K562 (cell line): ENCODE data around the gene SLC6A9. TPM values are rescaled to one million over a fixed set of nuclear protein-coding genes. Genes with fewer than 3 reads are reported as not detected.

ENCODE experiments used
- ATAC-seq: fragments of 200-7000 bp; cut with Tn5 transposase; 3 replicates; pipeline ENCODE4 v1.9.1; 2020; ENCODE audit warnings: moderate library complexity
- BruUV-seq: library from RNA; stranded (reverse); fragments of 400-500 nt; replicated peaks from 2 replicates; lab custom pipeline; 2021; lab: Mats Ljungman, UMichigan
- CTCF ChIA-PET: fragments of 300-600 bp; formaldehyde crosslinking; extraction: SDS; loops from one replicate; lab custom pipeline; 2021; ENCODE audit warnings: low intra/inter-chr PET ratio; lab: Yijun Ruan, JAX
- POLR2A ChIA-PET: fragments of 300-600, 350-650 bp; sonication (Branson Sonifier 250); formaldehyde crosslinking; extraction: SDS; loops from one replicate; lab custom pipeline; 2021; ENCODE audit warnings: antibody characterized with exemption, inconsistent platforms; lab: Yijun Ruan, JAX
- DNase-seq, 4 experiments: peaks; one replicate each; pipeline versions ENCODE4 v3.0.0 to v3.0.0-alpha.2; 2011 to 2018; ENCODE audit warnings: low spot score in 3 of 4, mixed read lengths in 3 of 4; ENCODE audit errors: extremely low read depth in 1 of 4
- FAIRE-seq: peaks from 2 replicates; lab custom pipeline; 2011; peaks lifted over from hg19 to GRCh38; lab: Jason Lieb, UNC
- H2AFZ ChIP-seq: 2 replicates; pipeline ENCODE4 v1.6.0; 2011; ENCODE audit warnings: low read depth, low read length, control low read depth, inconsistent platforms
- H3K27ac ChIP-seq: fragments of 200-600 bp; 3 replicates; pipeline ENCODE4 v1.8.0; 2011; ENCODE audit warnings: low read depth, mild to moderate bottlenecking, control low read depth, inconsistent platforms, low read length, moderate library complexity, mixed read lengths; ENCODE audit errors: extremely low read depth
- H3K27me3 ChIP-seq, 2 experiments: fragments of 300-600 bp in 1 of 2; 2 replicates in 1 of 2; 3 replicates in 1 of 2; pipeline versions ENCODE4 v1.6.0 to v1.8.0; 2011; ENCODE audit warnings: inconsistent platforms in 2 of 2, low read length in 2 of 2, mild to moderate bottlenecking in 1 of 2, mixed read lengths in 1 of 2, moderate library complexity in 1 of 2; ENCODE audit not compliant: control insufficient read depth in 2 of 2, insufficient read depth in 2 of 2
- H3K36me3 ChIP-seq: fragments of 300-600 bp; 3 replicates; pipeline ENCODE4 v1.8.0; 2011; ENCODE audit warnings: mild to moderate bottlenecking, low read length, inconsistent platforms; ENCODE audit not compliant: control insufficient read depth, insufficient read depth
- H3K4me1 ChIP-seq, 2 experiments: fragments of 200-600 bp in 1 of 2; replicated peaks in 1 of 2; 2 replicates in 1 of 2; 3 replicates in 1 of 2; pipeline versions ENCODE4 v1.5.1 to v1.8.0; 2011; ENCODE audit warnings: inconsistent platforms in 2 of 2, low read length in 2 of 2, mild to moderate bottlenecking in 1 of 2, mixed read lengths in 1 of 2, moderate library complexity in 1 of 2; ENCODE audit not compliant: control insufficient read depth in 2 of 2, insufficient read depth in 2 of 2
- H3K4me2 ChIP-seq: 2 replicates; pipeline ENCODE4 v1.6.1; 2011; ENCODE audit warnings: low read length, control low read depth, inconsistent platforms, mixed read lengths; ENCODE audit not compliant: insufficient read depth
- H3K4me3 ChIP-seq: fragments of 200-600 bp; sonication (generic), shearing (Covaris generic); 2 replicates; pipeline ENCODE4 v1.5.1; 2016; ENCODE audit warnings: control low read depth, inconsistent platforms
- H3K79me2 ChIP-seq: fragments of 200-600 bp; 3 replicates; pipeline ENCODE4 v1.8.0; 2011; ENCODE audit warnings: low read length, inconsistent platforms; ENCODE audit not compliant: control insufficient read depth, insufficient read depth
- H3K9ac ChIP-seq, 2 experiments: 2 replicates each; pipeline versions ENCODE4 v1.6.0 to v1.6.1; 2011; ENCODE audit warnings: low read depth in 2 of 2, low read length in 2 of 2, control low read depth in 1 of 2, inconsistent platforms in 1 of 2, mild to moderate bottlenecking in 1 of 2, mixed read lengths in 1 of 2; ENCODE audit not compliant: insufficient read depth in 1 of 2
- H3K9me1 ChIP-seq: one replicate; pipeline ENCODE4 v1.6.0; 2011; ENCODE audit warnings: inconsistent platforms, mild to moderate bottlenecking, low read length, moderate library complexity; ENCODE audit not compliant: control insufficient read depth, insufficient read depth
- H3K9me3 ChIP-seq: replicated peaks from 2 replicates; pipeline ENCODE4 v1.5.1; 2011; ENCODE audit warnings: low read depth, low read length, inconsistent platforms; ENCODE audit not compliant: control insufficient read depth, insufficient read depth
- H4K20me1 ChIP-seq: replicated peaks from 2 replicates; pipeline ENCODE4 v1.6.1; 2011; ENCODE audit warnings: low read length, inconsistent platforms, mixed read lengths; ENCODE audit not compliant: control insufficient read depth, insufficient read depth
- FOXM1 ChIP-seq, 2 experiments: fragments of 450-650 bp in 1 of 2; sonication (generic) in 1 of 2; formaldehyde crosslinking in 1 of 2; IDR thresholded peaks; 2 replicates each; pipeline versions ENCODE4 v1.6.1 to v1.9.0; 2017 to 2022; ENCODE audit warnings: low read depth in 2 of 2, mild to moderate bottlenecking in 2 of 2, missing genetic modification reagents in 1 of 2, moderate library complexity in 1 of 2
- PCBP1 ChIP-seq: fragments of 200-400 bp; formaldehyde crosslinking; IDR thresholded peaks from 2 replicates; pipeline ENCODE4 v1.6.1; 2018; ENCODE audit warnings: mild to moderate bottlenecking, low read depth, low read length; ENCODE audit not compliant: poor library complexity, severe bottlenecking
- POLR2B ChIP-seq: fragments of 450-650 bp; IDR thresholded peaks from 2 replicates; pipeline ENCODE4 v1.6.1; 2018; ENCODE audit warnings: low read depth; ENCODE audit not compliant: partially characterized antibody
- RBFOX2 ChIP-seq: fragments of 200-400 bp; formaldehyde crosslinking; IDR thresholded peaks from 2 replicates; pipeline ENCODE4 v1.6.1; 2017; ENCODE audit warnings: low read depth, mild to moderate bottlenecking, low read length, moderate library complexity
- SAFB ChIP-seq: fragments of 200-400 bp; formaldehyde crosslinking; IDR thresholded peaks from 2 replicates; pipeline ENCODE4 v1.6.1; 2017; ENCODE audit warnings: low read depth, low read length, borderline replicate concordance
- THRAP3 ChIP-seq: fragments of 450-650 bp; IDR thresholded peaks from 2 replicates; pipeline ENCODE4 v1.6.1; 2016; ENCODE audit warnings: mild to moderate bottlenecking, inconsistent platforms, borderline replicate concordance
- ZFP91 ChIP-seq: sonication (generic); formaldehyde crosslinking; IDR thresholded peaks from 2 replicates; pipeline ENCODE4 v1.8.0; 2022; ENCODE audit warnings: mild to moderate bottlenecking, missing genetic modification reagents
- WGBS: fragments of 100-300 bp; shearing (Covaris generic); methylation state at CpG from one replicate; pipeline ENCODE4 v1.1.6; 2016; ENCODE audit warnings: low coverage, mixed read lengths; ENCODE audit not compliant: insufficient coverage; ENCODE audit errors: missing lambda C conversion rate; 5-methylcytosine and 5-hydroxymethylcytosine counted together
- in situ Hi-C: fragments of 300-500 bp; cut with MboI; formaldehyde crosslinking; loops from 4 replicates; pipeline ENCODE4 v1.15.0; 2018; ENCODE audit warnings: inconsistent platforms, mixed read lengths
- intact Hi-C: fragments of 100-400 bp; cut with micrococcal nuclease; formaldehyde crosslinking; loops from 2 replicates; pipeline ENCODE4 v1.14.2; 2022
- polyA plus RNA-seq, 8 experiments: library from polyadenylated mRNA; depleted of rRNA in 4 of 8; stranded (reverse) in 5 of 8; unstranded in 3 of 8; fragments of >200 nt; fragmentation: Nextera tagmentation in 2 of 8; fragmentation: Illumina TruSeq in 1 of 8; extraction: Ambion mirVana in 2 of 8; extraction: Trizol in 1 of 8; gene quantifications; 2 replicates each; pipeline versions ENCODE4 v1.2.1 to v1.2.3, GENCODE V29; 2011 to 2014; ENCODE audit warnings: inconsistent platforms in 1 of 8, missing spikeins in 1 of 8
- total RNA-seq, 7 experiments: library from RNA; depleted of rRNA in 6 of 7; stranded (reverse); fragments of >200 nt in 6 of 7; fragmentation: Illumina TruSeq in 2 of 7; extraction: Trizol in 2 of 7; gene quantifications; 2 replicates each; pipeline versions ENCODE4 v1.2.1 to v1.2.3, GENCODE V29; 2011 to 2021; ENCODE audit warnings: low replicate concordance in 1 of 7
- TF ChIP-seq, protein P1 (sequence below): sonication (generic); formaldehyde crosslinking; IDR thresholded peaks from 2 replicates; pipeline ENCODE4 v1.8.1; 2023; ENCODE audit warnings: mild to moderate bottlenecking, missing genetic modification reagents

Gene SLC6A9
- total and polyA plus RNA-seq, 9 of the 15 experiments (the other 6 are each of a cell fraction or from before 2014, with no cell fraction given), result 0.17 to 18.7 (median 2.9) TPM

GRCh38 chr1:44078104-44078503 lies 46.8 kb upstream of the SLC6A9 start:
- Histone ChIP-seq H3K4me2 (no peak overlapping the region), H3K4me3 (no peak overlapping the region), H3K9me3 (no peaks in the 10 kb centered on the region), H4K20me1 (no peaks in the 10 kb centered on the region), H3K27ac (no peak overlapping the region), H3K4me1 (no peaks in the 10 kb centered on the region), H2AFZ (no peak overlapping the region), H3K79me2 (no peaks in the 10 kb centered on the region), H3K9me1 (no peaks in the 10 kb centered on the region), H3K9ac (no peak overlapping the region), H3K36me3 (no peaks in the 10 kb centered on the region), H3K27me3 (peaks cover 31 to 35% of the 10 kb centered on the region in 2 experiments; a peak in 4 of 5 replicates)
- no TSS peak for BruUV-seq
- FAIRE-seq, result no peak
- POLR2A ChIA-PET, result interaction anchor here (1.2 to 1.6 kb wide), 3 partner anchors 8 to 12 kb away, joined by 4 to 6 read pairs (median 5); no protein-coding TSS in a partner anchor
- intact Hi-C loops, result no loop called here
- no peak for ATAC-seq
- CTCF ChIA-PET, result no interaction called here
- WGBS, result 11% methylated on average over 2 of the region's 2 CpGs
- DNase-seq, result no peak
- in situ Hi-C loops, result no loop called here
- no peak for TF ChIP-seq FOXM1 (IDR thresholded peaks at IDR 0.05; ENCODE audit: low read depth)
- no peak for TF ChIP-seq FOXM1 (CRISPR knock-in tag; IDR thresholded peaks at IDR 0.05; ENCODE audit: low read depth)
- TF ChIP-seq, protein P1, sequence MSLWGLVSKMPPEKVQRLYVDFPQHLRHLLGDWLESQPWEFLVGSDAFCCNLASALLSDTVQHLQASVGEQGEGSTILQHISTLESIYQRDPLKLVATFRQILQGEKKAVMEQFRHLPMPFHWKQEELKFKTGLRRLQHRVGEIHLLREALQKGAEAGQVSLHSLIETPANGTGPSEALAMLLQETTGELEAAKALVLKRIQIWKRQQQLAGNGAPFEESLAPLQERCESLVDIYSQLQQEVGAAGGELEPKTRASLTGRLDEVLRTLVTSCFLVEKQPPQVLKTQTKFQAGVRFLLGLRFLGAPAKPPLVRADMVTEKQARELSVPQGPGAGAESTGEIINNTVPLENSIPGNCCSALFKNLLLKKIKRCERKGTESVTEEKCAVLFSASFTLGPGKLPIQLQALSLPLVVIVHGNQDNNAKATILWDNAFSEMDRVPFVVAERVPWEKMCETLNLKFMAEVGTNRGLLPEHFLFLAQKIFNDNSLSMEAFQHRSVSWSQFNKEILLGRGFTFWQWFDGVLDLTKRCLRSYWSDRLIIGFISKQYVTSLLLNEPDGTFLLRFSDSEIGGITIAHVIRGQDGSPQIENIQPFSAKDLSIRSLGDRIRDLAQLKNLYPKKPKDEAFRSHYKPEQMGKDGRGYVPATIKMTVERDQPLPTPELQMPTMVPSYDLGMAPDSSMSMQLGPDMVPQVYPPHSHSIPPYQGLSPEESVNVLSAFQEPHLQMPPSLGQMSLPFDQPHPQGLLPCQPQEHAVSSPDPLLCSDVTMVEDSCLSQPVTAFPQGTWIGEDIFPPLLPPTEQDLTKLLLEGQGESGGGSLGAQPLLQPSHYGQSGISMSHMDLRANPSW (CRISPR knock-in tag), result no peak
- no peak for TF ChIP-seq THRAP3
- TF ChIP-seq ZFP91 (CRISPR knock-in tag), result no peak
- no peak for TF ChIP-seq SAFB
- no peak for TF ChIP-seq POLR2B
- TF ChIP-seq PCBP1, result no peak
- TF ChIP-seq RBFOX2, result no peak
